HG03175 (cell line): ENCODE data around the gene CRK.

Experiments
- ATAC-seq: cut with Tn5 transposase; IDR thresholded peaks from one replicate; pipeline ENCODE4 v1.9.1; 2021; ENCODE audit warnings: mild to moderate bottlenecking, moderate library complexity; ENCODE audit not compliant: unreplicated experiment

The CRK gene

GRCh38 chr17:1455797-1456599, at the start of gene CRK:
CRK (minus strand) TSS chr17:1456232; CDS start chr17:1456117, 115 bp downstream.
- ATAC-seq = peak; percentile 83

- no peak for ATAC-seq
Observed at GRCh38 chr17:1505586-1505985, 49.6 kb upstream of the CRK start.

- no peak for ATAC-seq
Observed at GRCh38 chr17:1504866-1505265, 48.8 kb upstream of the CRK start.

- no peak for ATAC-seq
Observed at GRCh38 chr17:1503699-1504098, 47.7 kb upstream of the CRK start.

GRCh38 chr17:1498869-1499268, 42.8 kb upstream of the CRK start:
- no peak for ATAC-seq

GRCh38 chr17:1498233-1498632, 42.2 kb upstream of the CRK start:
- ATAC-seq = no peak

- no peak for ATAC-seq
Observed at GRCh38 chr17:1497831-1498230, 41.8 kb upstream of the CRK start.

- ATAC-seq = no peak
Observed at GRCh38 chr17:1496869-1497268, 40.8 kb upstream of the CRK start.

GRCh38 chr17:1495265-1495989, 39.4 kb upstream of the CRK start:
- ATAC-seq = no peak

- no peak for ATAC-seq
Observed at GRCh38 chr17:1494736-1495253, 38.8 kb upstream of the CRK start.

- ATAC-seq = no peak
Observed at GRCh38 chr17:1494203-1494602, 38.2 kb upstream of the CRK start.

- ATAC-seq = no peak
Observed at GRCh38 chr17:1493291-1493980, 37.4 kb upstream of the CRK start.

GRCh38 chr17:1492249-1493206, 36.5 kb upstream of the CRK start, which contains the start of gene MYO1C:
MYO1C (minus strand) TSS chr17:1492686; CDS start chr17:1492487, 199 bp downstream.
- no peak for ATAC-seq

- ATAC-seq = peak; percentile 38
Observed at GRCh38 chr17:1491443-1492248, 35.6 kb upstream of the CRK start.

- ATAC-seq = peak; percentile 40
Observed at GRCh38 chr17:1490643-1491442, 34.8 kb upstream of the CRK start.

- no peak for ATAC-seq
Observed at GRCh38 chr17:1488826-1489270, 32.8 kb upstream of the CRK start.

- peak; percentile 31 for ATAC-seq
Observed at GRCh38 chr17:1487939-1488825, 32.1 kb upstream of the CRK start.
